HG03025 (cell line): ENCODE results near the gene SMC4.
"Not testable (repeated sequence)": the region's sequence is repeated elsewhere in the genome, so short reads cannot be mapped to it uniquely, and the experiment has no call there.

ENCODE experiments used
- ATAC-seq: cut with Tn5 transposase; IDR thresholded peaks from one replicate; pipeline ENCODE4 v1.9.1; 2021; ENCODE audit warnings: mild to moderate bottlenecking, moderate library complexity; ENCODE audit not compliant: unreplicated experiment, low FRiP score

SMC4 gene

GRCh38 chr3:160440687-160441086 is 41.2 kb downstream of the SMC4 start:
- no peak for ATAC-seq

GRCh38 chr3:160444411-160444810 is 45.0 kb downstream of the SMC4 start:
- ATAC-seq = no peak

- no peak for ATAC-seq
Observed at GRCh38 chr3:160445854-160446253, 46.4 kb downstream of the SMC4 start.

GRCh38 chr3:160446522-160447056 is 47.1 kb downstream of the SMC4 start:
- no peak for ATAC-seq

- ATAC-seq = no peak
Observed at GRCh38 chr3:160447544-160447943, 48.1 kb downstream of the SMC4 start.

- ATAC-seq = peak; percentile 32
Observed at GRCh38 chr3:160448845-160449635, 49.6 kb downstream of the SMC4 start.

- ATAC-seq = peak; percentile 92
Observed at GRCh38 chr3:160449636-160450598, 50.5 kb downstream of the SMC4 start, which contains the start of gene TRIM59. TSS of gene TRIM59 (minus strand) at chr3:160449786. CDS start at chr3:160439183, 10,603 bp downstream.

- no peak for ATAC-seq
Observed at GRCh38 chr3:160450846-160451245, 51.4 kb downstream of the SMC4 start.

- no peak for ATAC-seq
Observed at GRCh38 chr3:160451602-160452001, 52.2 kb downstream of the SMC4 start.

GRCh38 chr3:160452251-160452650 is 52.8 kb downstream of the SMC4 start:
- not testable (repeated sequence) for ATAC-seq

- no peak for ATAC-seq
Observed at GRCh38 chr3:160454995-160455394, 55.5 kb downstream of the SMC4 start.

- no peak for ATAC-seq
Observed at GRCh38 chr3:160455846-160456245, 56.4 kb downstream of the SMC4 start.

GRCh38 chr3:160458151-160458550 is 58.7 kb downstream of the SMC4 start:
- ATAC-seq = no peak

- ATAC-seq = no peak
Observed at GRCh38 chr3:160459450-160459970, 60.1 kb downstream of the SMC4 start.

GRCh38 chr3:160460033-160460432 is 60.6 kb downstream of the SMC4 start:
- ATAC-seq = no peak

- ATAC-seq = no peak
Observed at GRCh38 chr3:160464321-160464720, 64.9 kb downstream of the SMC4 start.

GRCh38 chr3:160464971-160465370 is 65.5 kb downstream of the SMC4 start:
- ATAC-seq = no peak

- ATAC-seq = no peak
Observed at GRCh38 chr3:160470181-160470580, 70.7 kb downstream of the SMC4 start.

GRCh38 chr3:160471892-160472291 is 72.4 kb downstream of the SMC4 start:
- ATAC-seq = no peak

- ATAC-seq = no peak
Observed at GRCh38 chr3:160472344-160472743, 72.9 kb downstream of the SMC4 start.

- no peak for ATAC-seq
Observed at GRCh38 chr3:160473221-160473620, 73.8 kb downstream of the SMC4 start.
